Dermis blood vessel endothelial cell (primary cell): Measurements from ENCODE around the gene NTN5. TPM values are rescaled to one million over a fixed set of nuclear protein-coding genes. Genes with fewer than 3 reads are reported as not detected.

ENCODE experiments used
- DNase-seq: peaks from one replicate; pipeline ENCODE4 v3.0.0; 2010
- total RNA-seq: library from RNA; depleted of rRNA; stranded (reverse); fragments of >200 nt; gene quantifications from 2 replicates; pipeline ENCODE4 v1.2.3, GENCODE V29; 2014

The NTN5 gene
- total RNA-seq, 1 donor from 2014 or later = not detected

GRCh38 chr19:48629599-48630295, 43.1 kb downstream of the NTN5 start:
- DNase-seq = peak; percentile 82

DNA sequence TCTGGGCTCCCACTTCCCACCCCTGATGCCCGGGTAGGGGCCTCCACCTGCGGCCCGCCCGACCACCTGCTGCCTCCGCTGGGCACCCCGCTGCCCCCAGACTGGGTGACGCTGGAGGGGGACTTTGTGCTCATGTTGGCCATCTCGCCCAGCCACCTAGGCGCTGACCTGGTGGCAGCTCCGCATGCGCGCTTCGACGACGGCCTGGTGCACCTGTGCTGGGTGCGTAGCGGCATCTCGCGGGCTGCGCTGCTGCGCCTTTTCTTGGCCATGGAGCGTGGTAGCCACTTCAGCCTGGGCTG, 43.6 kb downstream of the NTN5 start:
- no peak for DNase-seq

DNA sequence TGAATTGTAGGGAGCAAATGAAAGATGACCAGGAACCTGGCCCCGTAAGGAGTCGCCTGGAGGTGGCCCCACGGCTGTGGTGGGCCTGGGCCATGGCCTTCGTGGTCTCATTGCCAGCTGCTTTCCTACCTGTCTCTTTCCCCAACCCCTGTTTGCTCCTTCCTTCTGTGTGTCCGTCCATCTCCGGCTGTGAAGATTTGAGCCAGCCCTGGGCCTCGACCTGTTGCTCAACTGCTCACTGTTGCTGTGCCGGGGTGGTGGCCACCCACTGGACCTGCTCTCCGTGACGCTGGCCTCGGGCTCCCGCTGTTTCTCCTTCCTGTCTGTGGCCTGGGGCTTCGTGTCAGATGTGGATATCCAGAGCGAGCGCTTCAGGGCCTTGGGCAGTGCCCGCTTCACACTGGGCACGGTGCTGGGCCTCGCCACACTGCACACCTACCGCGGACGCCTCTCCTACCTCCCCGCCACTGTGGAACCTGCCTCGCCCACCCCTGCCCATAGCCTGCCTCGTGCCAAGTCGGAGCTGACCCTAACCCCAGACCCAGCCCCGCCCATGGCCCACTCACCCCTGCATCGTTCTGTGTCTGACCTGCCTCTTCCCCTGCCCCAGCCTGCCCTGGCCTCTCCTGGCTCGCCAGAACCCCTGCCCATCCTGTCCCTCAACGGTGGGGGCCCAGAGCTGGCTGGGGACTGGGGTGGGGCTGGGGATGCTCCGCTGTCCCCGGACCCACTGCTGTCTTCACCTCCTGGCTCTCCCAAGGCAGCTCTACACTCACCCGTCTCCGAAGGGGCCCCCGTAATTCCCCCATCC, 44.1 kb downstream of the NTN5 start:
- no peak for DNase-seq

- no peak for DNase-seq
These were observed 44.9 kb downstream of the NTN5 start for GRCh38 chr19:48627865-48628314.

DNA sequence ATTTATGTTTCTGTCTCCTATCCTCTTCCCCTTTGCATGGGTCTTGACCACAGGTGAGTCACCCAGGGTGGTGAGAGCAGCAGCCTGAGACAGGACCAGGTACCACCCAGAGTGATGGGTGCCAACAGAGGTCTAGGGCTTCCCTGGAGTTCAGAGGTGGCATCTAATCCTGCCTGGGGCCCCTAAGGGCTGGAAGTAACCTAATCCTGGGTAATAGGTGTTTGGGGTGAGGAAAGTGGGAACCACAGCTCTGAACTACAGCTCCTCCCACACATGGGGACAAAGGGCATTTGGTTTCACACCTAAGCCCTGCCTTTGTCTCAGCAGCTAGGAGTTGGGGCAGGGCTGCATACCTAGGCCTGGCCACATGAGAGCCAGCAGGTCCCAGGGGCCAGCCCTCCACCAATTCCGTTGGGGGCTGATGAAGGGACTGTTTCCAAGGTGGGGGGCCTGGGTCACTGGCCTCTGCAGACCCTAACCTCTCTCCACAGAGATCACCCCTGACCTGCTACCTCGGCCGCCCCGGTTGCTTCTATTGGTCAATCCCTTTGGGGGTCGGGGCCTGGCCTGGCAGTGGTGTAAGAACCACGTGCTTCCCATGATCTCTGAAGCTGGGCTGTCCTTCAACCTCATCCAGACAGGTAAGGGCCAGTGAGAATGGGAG, 45.5 kb downstream of the NTN5 start:
- no peak for DNase-seq

DNA sequence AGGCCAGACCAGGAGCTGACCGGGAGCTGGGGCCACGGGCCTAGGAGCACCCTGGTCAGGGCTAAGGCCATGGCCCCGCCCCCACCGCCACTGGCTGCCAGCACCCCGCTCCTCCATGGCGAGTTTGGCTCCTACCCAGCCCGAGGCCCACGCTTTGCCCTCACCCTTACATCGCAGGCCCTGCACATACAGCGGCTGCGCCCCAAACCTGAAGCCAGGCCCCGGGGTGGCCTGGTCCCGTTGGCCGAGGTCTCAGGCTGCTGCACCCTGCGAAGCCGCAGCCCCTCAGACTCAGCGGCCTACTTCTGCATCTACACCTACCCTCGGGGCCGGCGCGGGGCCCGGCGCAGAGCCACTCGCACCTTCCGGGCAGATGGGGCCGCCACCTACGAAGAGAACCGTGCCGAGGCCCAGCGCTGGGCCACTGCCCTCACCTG, 46.9 kb downstream of the NTN5 start:
- DNase-seq = no peak

DNA sequence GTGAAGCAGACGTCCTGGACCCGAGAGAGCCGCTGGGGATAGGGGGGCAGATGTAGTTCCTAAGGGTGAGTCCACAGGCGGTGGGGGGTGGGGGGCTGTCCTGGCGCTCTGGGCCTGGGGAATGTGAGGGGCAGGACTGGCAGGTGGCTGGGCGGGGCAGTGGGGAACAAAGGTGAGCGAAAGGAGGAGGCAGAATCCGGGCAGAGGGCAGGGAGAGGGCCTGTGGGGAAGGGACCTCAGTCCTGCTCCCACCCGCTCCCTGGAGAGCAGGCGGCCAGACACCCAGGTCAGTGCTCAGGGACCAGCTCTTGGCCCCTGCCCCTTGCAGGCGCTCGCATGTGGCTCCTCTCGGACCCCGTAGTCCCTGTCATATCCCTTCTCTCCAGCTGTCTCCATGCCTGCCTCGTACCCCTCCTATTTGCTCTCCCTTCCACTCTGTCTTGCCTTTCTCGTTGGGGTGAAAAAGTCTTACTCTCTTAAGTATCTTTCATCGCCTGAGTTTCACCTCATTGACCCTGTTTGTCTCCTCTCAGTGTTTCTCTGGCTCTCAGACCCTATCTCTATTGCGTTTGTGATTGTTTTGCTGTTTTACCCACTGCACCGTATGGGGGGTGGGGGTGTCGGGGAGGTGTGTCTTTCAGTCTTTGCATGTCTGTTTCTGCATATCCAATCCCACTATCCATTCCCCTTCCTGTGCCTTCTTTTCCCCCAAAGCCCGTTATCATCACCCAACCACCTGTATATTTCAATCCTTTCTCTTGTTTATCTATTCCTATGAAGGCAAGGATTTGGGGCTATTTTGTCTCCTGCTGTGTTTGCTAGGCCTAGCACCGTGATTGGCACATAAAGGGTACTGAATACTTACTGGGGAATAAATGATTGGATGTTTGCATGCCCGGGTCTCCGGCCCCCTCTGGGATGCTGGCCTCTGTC, 47.8 kb downstream of the NTN5 start:
- no peak for DNase-seq

- peak; percentile 99 for DNase-seq
These were observed 48.7 kb downstream of the NTN5 start for GRCh38 chr19:48624067-48624594.

DNA sequence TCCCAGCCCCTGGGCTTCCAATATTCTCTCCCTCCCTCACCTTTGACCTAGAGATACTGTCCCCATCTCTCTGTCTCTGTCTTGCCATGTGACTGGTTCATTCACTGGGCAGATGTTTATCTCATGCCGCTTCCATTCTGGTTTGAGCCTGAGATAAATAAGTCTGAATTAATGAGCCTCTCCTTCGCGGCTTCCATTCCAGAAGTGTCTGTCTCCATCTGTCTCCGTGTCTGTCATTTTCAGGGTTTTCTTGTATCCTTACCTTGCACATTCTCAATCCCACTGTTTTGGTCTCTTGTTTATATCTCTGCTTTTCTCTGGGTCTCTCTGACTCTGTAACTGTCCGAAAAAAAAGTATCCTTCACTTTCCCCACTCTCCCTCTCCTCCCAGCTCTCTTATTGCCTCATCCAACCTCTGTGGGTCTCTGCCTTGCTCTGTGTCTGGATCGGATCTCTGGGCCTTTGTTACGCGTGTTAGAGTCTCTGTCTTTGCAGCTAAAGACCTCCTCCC, 49.2 kb downstream of the NTN5 start:
- DNase-seq = no peak

GRCh38 chr19:48619692-48620585, 52.9 kb downstream of the NTN5 start:
- no peak for DNase-seq

DNA sequence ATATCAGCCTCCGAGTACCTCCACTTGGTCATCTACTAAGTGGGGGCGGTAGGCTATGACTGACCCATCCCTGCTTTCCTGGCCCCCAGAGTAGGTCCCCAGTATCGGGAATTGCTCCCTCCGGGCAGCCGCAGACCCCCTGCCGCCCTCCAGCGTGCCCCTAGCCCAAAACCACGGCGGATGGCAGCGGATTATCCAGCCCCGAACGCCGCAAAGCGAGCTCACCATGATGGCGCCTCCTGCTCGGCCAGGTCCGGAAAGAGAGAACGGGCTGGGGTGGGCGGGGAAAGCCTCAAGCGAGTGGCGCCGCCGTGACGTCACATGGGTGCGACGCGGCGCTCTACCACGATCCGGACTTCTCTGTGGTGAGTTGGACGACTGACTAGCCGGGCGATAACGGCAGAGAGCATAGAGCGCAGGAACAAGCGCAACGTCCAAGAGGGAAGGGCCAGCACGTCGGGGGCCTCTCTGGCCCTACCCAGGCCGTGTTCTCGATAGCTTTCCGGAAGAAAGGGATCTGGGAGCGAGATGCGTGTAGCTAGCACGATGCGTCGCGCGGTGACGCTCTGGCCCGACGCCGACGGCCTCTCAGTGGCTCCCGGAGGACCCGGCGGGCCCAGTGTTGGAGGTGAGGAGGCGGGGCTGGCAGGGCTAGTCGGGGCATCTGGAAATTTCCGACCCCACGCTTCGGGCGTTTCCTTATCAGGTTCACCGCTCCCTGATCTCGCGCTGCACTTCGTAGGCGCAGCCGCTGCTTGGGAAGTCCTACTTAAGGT, 53.7 kb downstream of the NTN5 start, which contains the start of the genes RPL18 and SPHK2:
TSS of gene RPL18 (minus strand) at position 263 of the 776 bp plus-strand sequence. CDS start at position 228, 35 bp downstream.
TSS of gene SPHK2 (plus strand) at position 591 of the 776 bp plus-strand sequence. CDS start 1,009 bp downstream, outside the sequence.
- DNase-seq = peak; percentile 100

DNA sequence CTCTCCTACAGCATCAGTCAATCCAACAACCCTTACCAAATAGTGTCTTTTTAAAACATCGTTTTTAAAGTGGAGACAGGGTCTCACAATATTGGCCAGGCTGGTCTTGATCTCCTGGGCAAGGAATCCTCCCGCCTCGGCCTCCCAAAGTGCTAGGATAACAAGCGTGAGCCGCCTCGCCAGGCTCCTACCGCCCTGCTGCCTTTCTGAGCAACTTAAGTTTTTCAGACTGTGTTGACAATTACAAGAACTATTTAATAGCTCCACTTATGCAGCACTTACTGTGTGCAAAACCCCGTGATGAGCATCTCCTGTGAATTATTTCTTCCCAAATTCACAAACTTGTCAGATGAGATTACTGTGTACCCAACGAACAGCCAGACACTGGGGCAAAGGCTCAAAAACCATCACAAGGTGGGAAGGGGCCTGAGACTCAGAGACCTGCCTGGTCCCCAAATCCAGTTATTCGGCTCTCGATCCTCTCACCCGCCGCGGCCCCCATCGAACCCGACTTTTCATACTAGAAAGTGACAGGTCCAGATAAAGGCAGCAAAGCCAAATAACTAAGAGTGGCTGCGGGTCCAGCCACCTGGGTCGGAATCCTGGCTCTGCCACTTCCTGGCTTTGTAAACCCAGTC, 54.4 kb downstream of the NTN5 start:
- no peak for DNase-seq

DNA sequence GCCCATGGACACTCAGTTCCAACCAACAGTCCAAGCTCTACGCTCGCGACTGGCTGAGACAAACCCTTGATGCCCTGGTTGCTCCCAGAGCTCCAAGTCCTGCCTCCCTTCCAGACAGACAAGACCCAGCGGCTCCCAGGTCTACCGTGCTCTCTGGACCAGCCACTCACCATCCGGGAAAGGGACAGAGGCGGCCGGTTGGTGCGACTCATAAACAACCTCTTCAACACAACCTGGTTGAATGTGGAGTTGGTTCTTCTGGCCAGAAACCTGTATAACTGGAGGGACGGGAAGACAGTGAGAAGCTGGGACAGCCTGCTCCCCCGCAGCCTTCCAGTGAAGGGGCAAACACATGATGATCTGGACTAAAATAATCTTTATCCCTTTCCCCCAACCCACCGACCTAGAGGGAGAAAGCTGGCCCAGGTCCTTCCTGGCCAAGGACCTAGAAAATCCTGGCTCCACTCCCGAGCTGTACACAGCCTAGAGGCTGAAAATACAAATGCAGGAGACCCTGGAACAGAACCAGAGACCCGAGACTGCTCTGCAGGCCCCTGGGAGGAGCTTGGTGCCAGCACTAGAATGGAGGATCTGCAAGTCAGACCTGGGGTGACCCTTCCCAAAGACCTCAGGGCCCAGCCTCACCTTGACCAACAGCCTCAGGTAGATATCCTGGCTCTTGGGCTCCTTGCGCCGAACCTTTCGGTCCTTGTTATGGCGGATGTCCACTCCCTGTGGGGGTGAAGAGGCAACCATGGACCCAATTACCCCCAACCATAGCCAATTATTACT, 55.5 kb downstream of the NTN5 start:
- no peak for DNase-seq

DNA sequence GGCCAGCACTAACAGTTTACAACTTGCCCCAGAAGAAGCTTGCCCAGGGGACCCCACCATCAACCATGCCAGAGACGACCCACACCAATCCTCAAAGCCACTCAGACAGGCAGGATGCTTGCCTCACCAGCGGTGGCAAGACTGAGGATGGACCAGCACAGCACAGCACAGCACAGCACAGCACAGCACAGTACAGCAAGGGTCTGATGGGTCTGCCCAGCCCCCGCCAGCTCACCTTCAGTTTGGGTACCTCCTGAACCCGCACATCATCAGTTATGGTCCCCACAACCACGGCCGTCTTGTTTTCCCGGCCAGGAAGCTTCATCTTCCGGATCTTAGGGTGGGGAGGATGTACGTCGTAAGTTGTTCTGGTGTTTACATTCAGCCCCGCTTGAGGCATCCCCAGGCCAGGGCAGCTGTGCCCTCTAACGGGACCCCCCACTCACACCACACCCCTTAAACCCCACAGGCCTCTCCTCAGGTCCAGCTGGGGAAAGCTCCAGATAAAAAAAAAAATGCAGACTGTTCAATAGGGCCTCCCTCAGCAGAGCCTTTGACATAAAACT, 56.2 kb downstream of the NTN5 start:
- no peak for DNase-seq

GRCh38 chr19:48616041-48616436, 56.8 kb downstream of the NTN5 start:
- DNase-seq = no peak

DNA sequence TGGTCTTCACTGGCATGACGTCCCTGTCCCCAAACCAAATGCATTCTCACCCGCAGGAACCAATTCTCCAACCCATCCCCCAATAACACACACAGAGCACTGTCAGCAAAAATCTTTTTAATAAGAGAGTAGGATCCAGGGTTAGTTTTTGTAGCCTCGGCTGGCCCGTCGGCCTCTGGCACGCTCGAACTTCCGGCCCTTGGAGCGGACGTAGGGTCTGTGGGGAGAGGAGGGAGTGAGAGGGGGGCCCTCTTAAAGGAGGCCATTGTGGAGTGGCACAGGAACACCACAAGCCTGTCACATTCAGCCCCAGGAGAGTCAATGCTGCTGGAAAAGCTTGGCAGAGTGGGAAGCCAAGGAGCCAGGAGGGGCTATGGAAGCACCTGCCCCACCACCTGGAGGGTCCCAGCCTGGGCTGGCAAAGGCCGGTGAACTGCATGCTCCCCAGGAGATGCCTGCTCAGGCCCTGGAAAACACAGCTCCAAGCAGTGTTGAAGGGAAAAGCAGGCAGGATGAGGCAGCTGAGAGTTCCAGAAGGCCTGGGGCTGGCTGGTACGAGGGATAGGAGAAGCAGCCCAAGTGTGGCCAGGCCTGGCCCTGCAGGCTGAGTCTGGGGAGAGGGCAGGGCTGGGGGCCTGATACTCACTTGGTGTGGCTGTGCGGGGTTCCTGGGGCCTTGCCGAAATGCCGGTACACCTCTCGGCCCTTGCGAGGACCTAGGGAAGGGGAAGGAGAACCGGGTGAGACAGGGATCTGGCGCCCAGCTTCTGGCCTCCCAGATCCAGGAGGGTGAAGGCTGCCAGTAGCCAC, 57.4 kb downstream of the NTN5 start:
- DNase-seq = no peak
